ENCODE results near the gene HDGF. TPM values are rescaled to one million over a fixed set of nuclear protein-coding genes. Genes with fewer than 3 reads are reported as not detected.
A peak's percentile ranks its signal among the peaks of the same experiment; 100 is the strongest.

The HDGF gene
- total and polyA plus RNA-seq, 2 experiments from 2014 or later: 153 to 192 TPM

DNA sequence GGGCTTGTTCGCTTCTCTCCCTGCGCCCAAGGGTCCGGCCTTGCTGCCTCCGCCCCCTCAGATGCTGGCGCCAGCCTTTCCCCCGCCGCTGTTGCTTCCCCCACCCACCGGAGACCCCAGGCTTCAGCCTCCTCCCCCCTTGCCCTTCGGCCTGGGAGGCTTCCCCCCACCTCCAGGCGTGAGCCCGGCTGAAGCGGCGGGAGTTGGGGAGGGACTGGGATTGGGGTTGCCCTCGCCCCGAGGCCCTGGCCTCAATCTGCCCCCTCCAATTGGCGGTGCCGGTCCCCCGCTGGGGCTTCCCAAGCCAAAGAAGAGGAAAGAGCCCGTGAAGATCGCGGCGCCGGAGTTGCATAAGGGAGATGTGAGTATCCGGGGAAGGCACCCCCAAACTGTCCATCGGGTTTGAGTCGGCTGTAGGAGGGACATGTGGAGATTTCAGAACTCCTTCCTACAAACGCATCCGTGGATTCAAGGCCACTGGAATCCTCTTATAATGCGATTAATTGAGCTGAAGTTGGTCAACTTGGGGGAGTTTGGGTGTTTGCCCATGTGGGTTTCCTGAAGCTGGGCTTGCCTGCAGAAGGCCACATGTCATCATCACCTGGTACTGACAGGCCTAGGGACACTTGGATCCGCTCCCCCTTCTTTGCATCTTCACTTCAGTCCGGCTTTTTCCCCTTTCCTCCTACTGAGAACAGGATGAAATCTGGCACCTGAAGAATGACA, 16.6 kb upstream of the HDGF start:
- H3K9me3 ChIP-seq (ENCODE audit: low read depth): no peaks in the 10 kb centered on the region
- H3K27me3 ChIP-seq: no peaks in the 10 kb centered on the region
- no peaks in the 10 kb centered on the region for H3K9me2 ChIP-seq (replicated peaks; ENCODE audit: insufficient read depth)
- peaks cover 63% of the 10 kb centered on the region for H3K79me2 ChIP-seq
- H3K36me3 ChIP-seq (replicated peaks; ENCODE audit: insufficient read depth, low read depth): no peaks in the 10 kb centered on the region
- no peak for TF ChIP-seq EZH2phosphoT487 (IDR thresholded peaks at IDR 0.05; ENCODE audit: low read depth, severe bottlenecking, unreplicated experiment)
- TF ChIP-seq EZH2 (IDR thresholded peaks at IDR 0.05; ENCODE audit: borderline replicate concordance): no peak
- TF ChIP-seq, protein P1, sequence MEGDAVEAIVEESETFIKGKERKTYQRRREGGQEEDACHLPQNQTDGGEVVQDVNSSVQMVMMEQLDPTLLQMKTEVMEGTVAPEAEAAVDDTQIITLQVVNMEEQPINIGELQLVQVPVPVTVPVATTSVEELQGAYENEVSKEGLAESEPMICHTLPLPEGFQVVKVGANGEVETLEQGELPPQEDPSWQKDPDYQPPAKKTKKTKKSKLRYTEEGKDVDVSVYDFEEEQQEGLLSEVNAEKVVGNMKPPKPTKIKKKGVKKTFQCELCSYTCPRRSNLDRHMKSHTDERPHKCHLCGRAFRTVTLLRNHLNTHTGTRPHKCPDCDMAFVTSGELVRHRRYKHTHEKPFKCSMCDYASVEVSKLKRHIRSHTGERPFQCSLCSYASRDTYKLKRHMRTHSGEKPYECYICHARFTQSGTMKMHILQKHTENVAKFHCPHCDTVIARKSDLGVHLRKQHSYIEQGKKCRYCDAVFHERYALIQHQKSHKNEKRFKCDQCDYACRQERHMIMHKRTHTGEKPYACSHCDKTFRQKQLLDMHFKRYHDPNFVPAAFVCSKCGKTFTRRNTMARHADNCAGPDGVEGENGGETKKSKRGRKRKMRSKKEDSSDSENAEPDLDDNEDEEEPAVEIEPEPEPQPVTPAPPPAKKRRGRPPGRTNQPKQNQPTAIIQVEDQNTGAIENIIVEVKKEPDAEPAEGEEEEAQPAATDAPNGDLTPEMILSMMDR (IDR thresholded peaks at IDR 0.05; ENCODE audit: poor library complexity): no peak
- peak overlapping the region; percentile 94 for H3K4me2 ChIP-seq
- peak overlapping the region; percentile 85 for H3K27ac ChIP-seq
- peak; percentile 38 for DNase-seq (ENCODE audit: low spot score)
- H3K4me3 ChIP-seq: peak overlapping the region; percentile 48
- WGBS (ENCODE audit: low lambda C conversion rate, missing lambda C conversion rate): 3% methylated on average over 20 of the region's 31 CpGs
- no peak overlapping the region for H2AFZ ChIP-seq
- H3K4me1 ChIP-seq (ENCODE audit: insufficient read depth): peaks cover 34% of the 10 kb centered on the region
- peaks cover 34% of the 10 kb centered on the region for H4K20me1 ChIP-seq (ENCODE audit: insufficient read depth, poor library complexity, severe bottlenecking)

GRCh38 chr1:156767101-156767878, 15.8 kb upstream of the HDGF start, which contains the start of gene PRCC:
PRCC (plus strand) TSS chr1:156767535; CDS start chr1:156767772, 237 bp downstream.
- H3K9me2 ChIP-seq (replicated peaks; ENCODE audit: insufficient read depth): no peaks in the 10 kb centered on the region
- peak within 1 kb of the TSS; percentile 94 for H3K4me2 ChIP-seq
- no peaks in the 10 kb centered on the region for H3K27me3 ChIP-seq
- H2AFZ ChIP-seq: peak within 1 kb of the TSS; percentile 46
- peaks cover 26% of the 10 kb centered on the region for H4K20me1 ChIP-seq (ENCODE audit: insufficient read depth, poor library complexity, severe bottlenecking)
- H3K36me3 ChIP-seq (replicated peaks; ENCODE audit: insufficient read depth, low read depth): no peaks in the 10 kb centered on the region
- peak; percentile 99 for DNase-seq (ENCODE audit: low spot score)
- H3K79me2 ChIP-seq: peaks cover 55% of the 10 kb centered on the region
- H3K4me3 ChIP-seq: peak within 1 kb of the TSS; percentile 48
- peaks cover 26% of the 10 kb centered on the region for H3K4me1 ChIP-seq (ENCODE audit: insufficient read depth)
- TF ChIP-seq EZH2 (IDR thresholded peaks at IDR 0.05; ENCODE audit: borderline replicate concordance) (no peak), EZH2phosphoT487 (IDR thresholded peaks at IDR 0.05; ENCODE audit: low read depth, severe bottlenecking, unreplicated experiment) (no peak)
- TF ChIP-seq, protein P1 (IDR thresholded peaks at IDR 0.05; ENCODE audit: poor library complexity): no peak
- WGBS (ENCODE audit: low lambda C conversion rate, missing lambda C conversion rate): 1% methylated on average over 36 of the region's 50 CpGs
- H3K9me3 ChIP-seq (ENCODE audit: low read depth): no peaks in the 10 kb centered on the region
- peak within 1 kb of the TSS; percentile 85 for H3K27ac ChIP-seq

GRCh38 chr1:156766298-156767100, 15.0 kb upstream of the HDGF start:
- Histone ChIP-seq H3K27ac (peak overlapping the region; percentile 82), H2AFZ (peak overlapping the region; percentile 46), H3K27me3 (no peaks in the 10 kb centered on the region), H3K9me2 (replicated peaks; ENCODE audit: insufficient read depth) (no peaks in the 10 kb centered on the region), H3K9me3 (ENCODE audit: low read depth) (no peaks in the 10 kb centered on the region), H3K36me3 (replicated peaks; ENCODE audit: insufficient read depth, low read depth) (no peaks in the 10 kb centered on the region), H3K4me1 (ENCODE audit: insufficient read depth) (peaks cover 20% of the 10 kb centered on the region), H4K20me1 (ENCODE audit: insufficient read depth, poor library complexity, severe bottlenecking) (peaks cover 20% of the 10 kb centered on the region), H3K4me2 (peak overlapping the region; percentile 74), H3K4me3 (peak overlapping the region; percentile 17), H3K79me2 (peaks cover 47% of the 10 kb centered on the region)
- DNase-seq (ENCODE audit: low spot score): peak; percentile 41
- no peak for TF ChIP-seq EZH2 (IDR thresholded peaks at IDR 0.05; ENCODE audit: borderline replicate concordance)
- no peak for TF ChIP-seq EZH2phosphoT487 (IDR thresholded peaks at IDR 0.05; ENCODE audit: low read depth, severe bottlenecking, unreplicated experiment)
- TF ChIP-seq, protein P1 (IDR thresholded peaks at IDR 0.05; ENCODE audit: poor library complexity): no peak
- 22% methylated on average over 14 of the region's 14 CpGs for WGBS (ENCODE audit: low lambda C conversion rate, missing lambda C conversion rate)

Data from hepatocyte (in vitro differentiated cells).